Adrenal gland (tissue), 5 donors: ENCODE measurements around the gene RBM11.

Experiments used
- CTCF ChIP-seq, 6 experiments: fragments of 450-650 bp in 4 of 6; fragments of 200-600 bp in 2 of 6; sonication (generic) in 1 of 6; IDR thresholded peaks; 1 replicate in 5 of 6; 2 replicates in 1 of 6; pipeline versions ENCODE4 v1.5.1 to v1.8.0; 2016 to 2021; ENCODE audit warnings: antibody characterized with exemption in 6 of 6, mild to moderate bottlenecking in 2 of 6, moderate library complexity in 1 of 6
- POLR2A ChIP-seq, 2 donors: fragments of 450-650 bp; IDR thresholded peaks; one replicate each; pipeline ENCODE4 v1.6.1; 2017; ENCODE audit warnings: antibody characterized with exemption in 2 of 2, mild to moderate bottlenecking in 2 of 2, moderate library complexity in 1 of 2
- donor health status: DM: no; HTN: no; CAD: no.

DNA sequence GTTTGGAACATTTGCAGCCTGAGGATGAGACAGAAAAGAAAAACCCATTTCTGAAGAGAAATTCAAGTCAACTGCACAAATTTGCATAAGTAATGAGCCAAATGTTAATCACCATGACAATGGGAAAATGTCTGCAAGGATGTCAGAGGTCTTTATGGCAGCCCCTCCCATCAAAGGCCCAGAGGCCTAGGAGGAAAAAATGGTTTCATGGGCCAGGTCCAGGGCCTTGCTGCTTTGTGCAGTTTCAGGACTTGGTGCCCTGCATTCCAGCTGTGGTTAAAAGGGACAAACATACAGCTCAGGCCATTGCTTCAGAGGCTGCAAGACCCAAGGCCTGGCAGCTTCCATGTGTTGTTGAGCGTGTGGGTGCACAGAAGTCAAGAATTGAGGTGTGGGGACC lies 13.4 kb downstream of the RBM11 start:
- TF ChIP-seq CTCF (IDR thresholded peaks at IDR 0.05) (no peak), POLR2A (IDR thresholded peaks at IDR 0.05) (no peak)
